Epithelial cell of umbilical artery (primary cell): ENCODE data around the gene API5. TPM values are rescaled to one million over a fixed set of nuclear protein-coding genes. Genes with fewer than 3 reads are reported as not detected.

Experiments
- total RNA-seq: library from RNA; depleted of rRNA; stranded (reverse); fragments of >200 nt; gene quantifications from 2 replicates; pipeline ENCODE4 v1.2.3, GENCODE V29; 2014

API5 gene
- total RNA-seq = 88.7 and 112 TPM in 2 replicates

DNA sequence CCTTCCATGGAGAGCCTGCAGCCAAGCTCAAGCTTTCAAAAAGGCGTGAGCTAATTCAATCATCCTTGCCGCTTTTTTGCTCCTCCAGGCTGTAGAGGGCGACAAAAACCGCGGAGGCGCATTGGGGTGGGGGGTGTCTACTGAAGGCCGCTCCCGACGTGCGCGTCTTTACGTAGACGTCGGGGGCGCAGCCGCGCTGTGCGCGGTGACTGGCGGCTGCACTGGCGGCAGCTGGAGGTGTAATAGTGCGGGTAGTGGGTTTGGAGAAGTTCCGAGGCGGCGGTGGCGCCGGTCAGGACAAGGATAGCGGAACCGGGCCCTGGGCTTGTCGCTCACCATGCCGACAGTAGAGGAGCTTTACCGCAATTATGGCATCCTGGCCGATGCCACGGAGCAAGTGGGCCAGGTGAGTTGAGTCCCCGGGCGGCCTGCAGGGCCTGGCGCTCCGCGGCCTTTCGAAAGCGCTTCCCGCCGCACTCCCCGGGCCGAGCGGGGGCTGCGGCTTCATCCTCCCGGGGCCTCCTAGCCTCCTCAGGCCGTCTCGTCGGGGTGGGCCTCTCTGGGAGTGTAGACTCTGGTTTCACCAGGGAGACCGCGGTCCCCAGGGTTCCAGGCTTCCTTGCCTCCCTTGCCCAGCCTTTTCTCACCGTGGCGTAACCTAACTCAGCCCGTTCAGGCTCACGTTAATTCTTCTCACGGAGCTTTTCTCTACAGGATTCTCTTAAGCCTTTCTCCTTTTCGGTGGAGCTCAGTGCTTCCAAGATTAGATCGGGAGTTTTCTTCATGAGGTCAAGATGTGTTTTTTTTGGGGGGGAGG, at the start of gene API5:
TSS of gene API5 (plus strand) at position 206 of the 817 bp plus-strand sequence. CDS start at position 338, 132 bp downstream.

GRCh38 chr11:43358801-43359421, 47.1 kb downstream of the API5 start, which contains the start of gene TTC17:
TTC17 (plus strand) TSS chr11:43358920; CDS start chr11:43358955, 35 bp downstream.

Other genes with a start within 250 kb of the API5 start
- 48.7 and 68.5 TPM in 2 replicates for gene TTC17, start 46.9 kb downstream of the API5 start, total RNA-seq